Measurements from ENCODE around the gene TMEM131.
A peak's percentile ranks its signal among the peaks of the same experiment; 100 is the strongest.

Gene TMEM131

DNA sequence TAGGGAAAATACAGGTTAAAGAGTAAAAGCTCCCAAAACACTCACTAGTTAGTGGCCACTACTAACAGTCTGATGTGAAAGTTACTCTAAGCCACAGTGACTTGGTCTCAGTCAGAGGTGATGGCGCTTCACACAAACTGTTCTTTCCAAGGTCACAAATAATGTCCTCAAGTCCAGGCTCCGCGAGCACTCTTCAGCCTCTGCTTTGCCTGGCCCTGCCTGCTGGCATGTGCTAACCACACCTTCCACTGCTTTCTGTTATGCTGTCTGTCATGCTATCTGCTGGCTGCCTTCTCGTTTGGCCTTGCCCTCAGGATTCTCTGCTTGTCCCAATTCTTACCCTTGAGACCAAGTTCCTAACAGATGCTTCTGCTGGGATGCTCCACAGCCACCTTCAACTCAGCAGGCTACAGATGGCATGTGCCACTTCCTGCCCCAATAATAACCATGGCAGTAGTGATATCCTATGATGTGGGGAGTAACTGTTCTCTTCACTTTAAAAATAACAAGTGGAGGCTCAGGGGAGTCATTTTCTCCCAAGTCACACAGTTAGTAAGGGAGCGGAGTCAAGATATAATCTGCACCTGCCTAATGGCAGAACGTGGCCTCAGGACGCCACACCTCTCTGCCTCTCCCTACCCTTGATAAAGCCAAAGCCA, 206.6 kb downstream of the TMEM131 start:
- DNase-seq: no peak

DNA sequence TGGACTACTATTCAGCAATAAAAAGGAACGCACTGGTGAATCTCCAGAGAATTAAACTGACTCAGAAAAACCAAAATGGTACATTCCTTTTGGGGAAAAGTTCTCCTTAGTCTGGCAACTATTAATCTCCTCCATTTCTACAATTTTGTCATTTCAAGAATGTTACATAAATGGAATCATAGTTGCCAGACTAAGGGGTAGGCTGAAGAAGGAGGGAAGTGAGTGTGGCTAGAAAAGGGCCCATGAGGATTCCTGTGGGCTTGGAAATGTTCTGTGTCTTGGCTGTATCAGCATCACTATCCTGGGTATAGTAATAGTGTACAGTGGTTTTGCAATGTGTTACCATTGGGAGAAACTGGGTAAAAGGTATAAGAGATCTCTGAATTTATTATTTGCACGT, 209.9 kb downstream of the TMEM131 start:
- no peak for DNase-seq

GRCh38 chr2:97784953-97785352, 210.8 kb downstream of the TMEM131 start:
- DNase-seq: no peak

DNA sequence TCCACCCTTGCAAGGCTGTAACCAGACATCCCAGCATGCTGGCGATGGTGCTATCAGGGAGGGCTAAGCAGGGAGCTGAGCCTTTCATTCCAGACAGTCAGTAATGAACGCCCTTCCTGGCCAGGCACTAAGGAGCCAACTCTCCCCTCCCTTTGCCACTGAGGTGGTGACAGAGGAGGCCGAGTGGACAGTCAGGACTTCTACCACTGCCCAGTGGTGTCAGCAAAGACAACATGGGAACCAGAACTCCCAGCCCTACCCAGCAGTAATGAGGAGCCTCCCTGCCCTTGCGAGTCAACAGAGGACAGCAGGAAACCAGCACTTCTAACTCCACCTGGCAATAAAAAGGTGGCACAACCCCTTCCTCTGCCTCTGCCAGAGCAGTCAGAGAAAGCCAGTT, 213.8 kb downstream of the TMEM131 start:
- no peak for DNase-seq

- no peak for DNase-seq
These were observed 216.6 kb downstream of the TMEM131 start for GRCh38 chr2:97779141-97779540.

DNA sequence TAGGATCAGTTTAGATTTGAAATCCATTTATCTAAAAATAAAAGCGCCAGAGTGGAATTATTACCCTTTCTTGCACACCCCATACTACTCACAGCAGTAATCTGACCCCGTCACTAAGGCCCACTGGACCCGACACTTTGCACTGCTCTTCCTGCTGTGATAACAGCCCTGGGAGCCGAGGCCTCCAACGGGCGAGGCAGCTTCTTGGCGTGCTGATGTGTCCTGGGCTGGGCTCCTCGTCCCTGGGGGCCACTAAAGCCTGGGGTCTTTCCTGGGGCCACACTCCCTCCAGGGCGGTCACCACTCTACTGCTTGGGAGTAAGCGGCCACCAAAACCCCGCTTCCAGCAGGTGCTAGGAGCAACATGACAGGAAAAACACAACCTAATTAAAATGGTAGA, 220.7 kb downstream of the TMEM131 start:
- no peak for DNase-seq

DNA sequence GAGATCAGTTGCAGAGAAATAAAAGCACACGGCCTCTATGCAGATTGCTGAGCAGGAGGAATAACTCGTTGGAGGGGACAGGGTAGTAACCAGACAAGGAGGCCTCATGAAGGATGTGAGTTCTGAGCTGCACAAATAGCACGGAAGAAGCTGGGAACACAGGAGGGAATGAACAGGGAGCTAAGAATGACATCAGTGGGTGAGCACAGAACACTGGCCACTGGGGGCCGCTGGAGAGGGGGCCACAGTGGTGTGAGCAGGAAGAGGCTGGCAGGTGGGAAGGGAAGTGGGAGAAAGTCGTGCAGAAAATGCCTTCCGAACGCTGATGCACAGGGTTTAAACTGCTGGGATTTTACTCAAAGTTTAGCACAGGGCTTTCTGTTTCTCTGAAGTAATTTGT, 221.3 kb downstream of the TMEM131 start:
- DNase-seq: peak; percentile 12

- no peak for DNase-seq
These were observed 225.3 kb downstream of the TMEM131 start for GRCh38 chr2:97770445-97770844.

DNA sequence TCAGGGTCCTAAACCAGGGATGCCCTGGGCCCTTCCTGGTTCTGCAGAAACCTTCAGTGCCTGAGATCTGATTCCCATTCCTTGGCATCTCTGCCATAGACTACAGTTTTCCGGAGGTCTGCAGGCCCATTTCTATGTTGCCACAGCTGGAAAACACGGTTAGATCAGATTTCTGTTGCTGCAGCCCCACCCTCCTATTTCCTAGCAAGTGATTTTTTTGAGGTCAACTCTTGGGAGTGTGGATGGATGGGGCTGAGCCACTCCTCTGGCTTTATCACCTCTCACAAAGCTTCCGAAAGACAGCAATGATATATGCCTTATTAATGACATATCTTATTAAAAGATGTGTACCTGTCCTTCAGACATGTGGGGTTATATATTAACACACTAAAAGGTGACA, 226.0 kb downstream of the TMEM131 start:
- no peak for DNase-seq

DNA sequence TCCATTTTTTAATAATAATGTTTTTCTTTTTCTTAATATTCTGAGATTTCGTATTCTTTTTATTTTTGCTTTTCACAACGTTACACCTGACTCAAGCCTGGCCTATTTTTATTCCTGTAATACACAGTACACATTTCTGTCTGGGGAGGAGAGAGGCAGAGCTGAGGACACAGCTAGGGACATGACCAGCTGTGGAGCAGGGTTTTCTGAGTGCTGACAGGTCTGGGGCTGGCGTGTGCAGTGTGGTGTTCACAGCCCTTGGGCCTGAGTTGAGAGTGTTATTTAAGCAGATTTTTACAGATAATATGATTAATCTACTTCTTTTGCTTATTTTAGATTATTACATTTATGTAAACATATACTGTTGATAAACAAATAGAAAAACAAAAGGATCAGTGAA, 226.4 kb downstream of the TMEM131 start:
- no peak for DNase-seq

- no peak for DNase-seq
These were observed 229.2 kb downstream of the TMEM131 start for GRCh38 chr2:97766567-97766966.

DNA sequence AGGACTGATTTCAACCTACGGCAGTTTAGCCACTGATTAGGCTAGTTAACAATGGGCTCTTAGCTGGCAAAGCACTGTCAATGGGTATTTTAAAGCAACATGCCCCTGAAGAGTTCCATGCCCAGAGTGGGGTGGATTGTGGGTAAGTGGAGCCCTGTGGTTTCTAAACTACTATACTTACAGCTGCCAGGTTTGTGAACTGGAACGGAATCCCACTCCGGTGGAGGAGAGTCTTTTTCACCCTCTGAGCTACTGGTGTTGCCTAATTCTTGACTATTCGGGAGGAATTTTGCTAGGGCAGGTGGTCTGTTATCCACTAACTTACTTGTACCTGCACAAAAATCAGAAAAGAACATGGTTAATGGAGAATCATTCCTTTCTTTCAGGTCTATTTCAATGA, 229.8 kb downstream of the TMEM131 start:
- no peak for DNase-seq

- no peak for DNase-seq
These were observed 231.0 kb downstream of the TMEM131 start for GRCh38 chr2:97764559-97765263.

DNA sequence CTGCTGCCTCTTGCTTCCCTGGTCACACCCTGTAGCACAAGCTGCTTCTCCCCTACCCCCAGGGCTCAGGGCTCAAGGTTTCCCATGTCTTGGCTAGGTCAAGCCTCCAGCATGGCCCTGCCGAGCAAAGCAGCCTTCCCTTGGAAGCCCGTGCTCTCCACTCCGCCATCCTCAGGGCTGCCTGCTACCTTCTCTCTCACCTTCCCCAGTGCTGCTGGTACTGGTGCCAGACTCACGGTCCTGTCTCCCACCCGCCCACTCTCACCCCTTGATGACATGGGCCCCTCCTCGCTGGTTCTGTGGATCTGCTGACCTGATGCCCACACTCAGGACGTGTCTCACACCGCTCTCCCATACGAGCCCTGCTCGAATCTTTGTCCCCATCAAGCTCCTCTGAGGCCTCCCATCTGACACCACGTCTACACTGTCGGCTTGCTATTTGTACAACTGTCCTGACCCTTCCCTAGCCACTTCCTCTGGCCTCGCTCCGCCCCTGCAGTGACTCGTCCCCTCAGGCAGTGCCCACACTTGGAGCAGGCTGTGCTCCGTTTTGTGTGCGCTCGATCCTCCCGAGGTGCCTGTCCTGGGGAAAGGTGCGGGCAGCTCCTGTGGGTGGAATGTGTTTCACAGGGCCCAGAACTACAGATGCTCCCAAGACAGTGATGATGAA, 232.4 kb downstream of the TMEM131 start:
- peak; percentile 21 for DNase-seq

GRCh38 chr2:97761192-97761591, 234.6 kb downstream of the TMEM131 start:
- no peak for DNase-seq

- DNase-seq: no peak
These were observed 235.2 kb downstream of the TMEM131 start for GRCh38 chr2:97760480-97761049.

- DNase-seq: no peak
These were observed 235.9 kb downstream of the TMEM131 start for GRCh38 chr2:97759727-97760407.

DNA sequence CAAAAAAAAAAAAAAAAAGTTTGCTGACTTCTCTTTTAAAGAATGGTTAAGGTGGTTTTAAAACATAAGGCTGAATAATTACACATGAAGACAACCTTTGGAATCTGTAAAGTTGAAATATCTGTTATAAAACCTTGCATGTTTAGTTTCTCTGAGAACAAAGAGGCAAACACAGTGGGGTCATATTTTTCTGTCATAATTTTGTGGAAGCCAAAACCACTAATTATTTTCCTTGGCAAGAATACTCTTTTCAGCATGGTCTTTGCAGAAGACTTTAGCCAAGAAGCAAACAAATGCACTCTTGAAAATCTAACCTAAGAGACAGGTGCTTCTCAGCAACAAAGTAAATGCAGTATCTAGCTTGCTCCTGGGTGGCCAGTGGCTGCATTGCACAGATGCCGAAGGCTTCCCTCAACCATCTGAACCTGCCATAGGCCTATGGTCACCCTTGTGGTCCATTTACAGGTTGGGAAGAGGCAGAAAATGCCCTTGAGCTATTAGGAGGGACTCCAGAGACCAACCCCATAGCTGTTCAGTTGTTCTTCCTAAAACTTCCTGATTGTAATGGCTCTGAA, 237.5 kb downstream of the TMEM131 start:
- DNase-seq: no peak

- no peak for DNase-seq
These were observed 238.7 kb downstream of the TMEM131 start for GRCh38 chr2:97757062-97757461.

- DNase-seq: no peak
These were observed 240.3 kb downstream of the TMEM131 start for GRCh38 chr2:97755491-97755890.

DNA sequence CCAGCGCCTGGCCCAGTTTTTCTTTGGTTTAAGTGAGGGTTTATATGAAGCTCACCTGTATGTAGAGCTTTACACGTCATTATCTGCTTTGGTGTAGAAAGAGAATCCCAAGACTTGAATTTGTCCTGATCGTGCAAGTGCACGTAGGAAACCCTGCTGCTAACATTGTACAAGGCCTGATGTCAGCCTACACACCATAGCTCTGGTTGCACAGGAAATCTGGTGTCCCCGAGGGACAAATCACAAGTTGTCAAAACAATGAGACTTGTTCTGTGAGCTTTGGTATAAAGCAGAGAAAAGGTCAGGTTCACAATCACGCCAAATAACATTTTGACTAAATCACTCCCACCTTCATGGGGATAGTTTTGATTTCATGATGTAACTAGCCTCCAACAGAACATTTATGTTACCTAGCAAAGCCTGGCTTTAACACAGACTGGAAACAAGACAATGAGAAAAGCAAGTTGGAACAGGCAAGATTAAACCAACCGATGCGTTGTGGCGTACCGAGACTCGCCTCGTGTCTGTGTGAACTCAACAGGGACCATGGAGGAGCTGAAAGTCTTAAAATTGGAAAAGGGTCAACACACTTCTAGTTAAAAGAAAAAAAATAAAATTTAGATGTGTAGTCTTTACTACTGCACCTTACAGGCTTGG, 240.9 kb downstream of the TMEM131 start:
- DNase-seq: no peak
